MM.1S (cell line): ENCODE measurements around the gene OR9A4.

Source experiments
- DNase-seq: peaks from one replicate; pipeline ENCODE4 v3.0.0-alpha.2; 2015
- H2AFZ ChIP-seq: fragments of 300-600 bp; sonication (generic); 2 replicates; pipeline ENCODE4 v1.6.0; 2016; ENCODE audit warnings: antibody characterized with exemption, low read length
- H3F3A ChIP-seq: fragments of 300-600 bp; sonication (generic); 2 replicates; pipeline ENCODE4 v1.6.1; 2016; ENCODE audit warnings: mild to moderate bottlenecking, antibody characterized with exemption, low read length, moderate library complexity, mixed read lengths; ENCODE audit not compliant: insufficient read depth
- H3K27ac ChIP-seq: fragments of 300-600 bp; sonication (generic); 2 replicates; pipeline ENCODE4 v1.5.1; 2016; ENCODE audit warnings: mild to moderate bottlenecking, low read length
- H3K27me3 ChIP-seq: fragments of 300-600 bp; sonication (generic); replicated peaks from 2 replicates; pipeline ENCODE4 v1.6.0; 2016; ENCODE audit warnings: low read length; ENCODE audit not compliant: insufficient read depth
- H3K36me3 ChIP-seq: fragments of 300-600 bp; sonication (generic); replicated peaks from 2 replicates; pipeline ENCODE4 v1.6.1; 2016; ENCODE audit warnings: mild to moderate bottlenecking, low read length, mixed read lengths; ENCODE audit not compliant: insufficient read depth
- H3K4me1 ChIP-seq: fragments of 300-600 bp; sonication (generic); 2 replicates; pipeline ENCODE4 v1.6.1; 2016; ENCODE audit warnings: low read length, mixed read lengths
- H3K4me2 ChIP-seq: fragments of 300-600 bp; sonication (generic); 2 replicates; pipeline ENCODE4 v1.6.0; 2016; ENCODE audit warnings: low read depth, low read length
- H3K4me3 ChIP-seq: fragments of 300-600 bp; sonication (generic); 2 replicates; pipeline ENCODE4 v1.5.1; 2016; ENCODE audit warnings: low read length, mixed read lengths
- H3K79me2 ChIP-seq: fragments of 300-600 bp; sonication (generic); 2 replicates; pipeline ENCODE4 v1.6.1; 2016; ENCODE audit warnings: mixed run types, low read length, mixed read lengths
- H3K9ac ChIP-seq: fragments of 300-600 bp; sonication (generic); 2 replicates; pipeline ENCODE4 v1.6.1; 2016; ENCODE audit warnings: low read length, mixed read lengths
- H3K9me2 ChIP-seq: fragments of 300-600 bp; sonication (generic); replicated peaks from 2 replicates; pipeline ENCODE4 v1.6.1; 2016; ENCODE audit warnings: mild to moderate bottlenecking, low read length, mixed read lengths; ENCODE audit not compliant: insufficient read depth
- H3K9me3 ChIP-seq: fragments of 300-600 bp; sonication (generic); replicated peaks from 2 replicates; pipeline ENCODE4 v1.6.1; 2016; ENCODE audit warnings: mild to moderate bottlenecking, low read length, mixed read lengths; ENCODE audit not compliant: insufficient read depth
- H4K20me1 ChIP-seq: fragments of 300-600 bp; sonication (generic); 2 replicates; pipeline ENCODE4 v1.6.1; 2016; ENCODE audit warnings: mild to moderate bottlenecking, low read length, moderate library complexity, mixed read lengths; ENCODE audit not compliant: insufficient read depth
- CTCF ChIP-seq: fragments of 300-600 bp; sonication (generic); IDR thresholded peaks from 2 replicates; pipeline ENCODE4 v1.5.1; 2016; ENCODE audit warnings: antibody characterized with exemption, low read length, mixed read lengths
- EZH2 ChIP-seq: fragments of 300-600 bp; sonication (generic); optimal IDR thresholded peaks from 2 replicates; pipeline ENCODE3; 2017; ENCODE audit warnings: low read depth, mild to moderate bottlenecking, antibody characterized with exemption, low read length, mixed read lengths
- EZH2phosphoT487 ChIP-seq: fragments of 300-600 bp; sonication (generic); IDR thresholded peaks from 2 replicates; pipeline ENCODE4 v1.6.1; 2018; ENCODE audit warnings: antibody characterized with exemption, low read length

The OR9A4 gene

GRCh38 chr7:141875453-141875852 is 40.7 kb upstream of the OR9A4 start:
- Histone ChIP-seq H3K9me3 (no peaks in the 10 kb centered on the region), H3K9ac (no peak overlapping the region), H3K27me3 (no peaks in the 10 kb centered on the region), H2AFZ (no peak overlapping the region), H3K4me2 (no peak overlapping the region), H3K36me3 (no peaks in the 10 kb centered on the region), H3K4me3 (no peak overlapping the region), H3K4me1 (peaks cover 23% of the 10 kb centered on the region), H3K27ac (no peak overlapping the region), H3K9me2 (no peaks in the 10 kb centered on the region), H4K20me1 (no peaks in the 10 kb centered on the region), H3F3A (peaks cover 8% of the 10 kb centered on the region), H3K79me2 (no peaks in the 10 kb centered on the region)
- no peak for DNase-seq
- TF ChIP-seq EZH2phosphoT487 (no peak), EZH2 (no peak), CTCF (no peak)

GRCh38 chr7:141876371-141876770 is 39.8 kb upstream of the OR9A4 start:
- Histone ChIP-seq H3K36me3 (no peaks in the 10 kb centered on the region), H3K9ac (no peak overlapping the region), H3F3A (peaks cover 8% of the 10 kb centered on the region), H3K4me3 (no peak overlapping the region), H3K4me2 (no peak overlapping the region), H3K9me2 (no peaks in the 10 kb centered on the region), H3K27me3 (no peaks in the 10 kb centered on the region), H2AFZ (no peak overlapping the region), H3K79me2 (no peaks in the 10 kb centered on the region), H3K4me1 (peaks cover 23% of the 10 kb centered on the region), H3K9me3 (no peaks in the 10 kb centered on the region), H4K20me1 (no peaks in the 10 kb centered on the region), H3K27ac (no peak overlapping the region)
- TF ChIP-seq EZH2 (no peak), EZH2phosphoT487 (no peak), CTCF (no peak)
- DNase-seq = no peak

DNA sequence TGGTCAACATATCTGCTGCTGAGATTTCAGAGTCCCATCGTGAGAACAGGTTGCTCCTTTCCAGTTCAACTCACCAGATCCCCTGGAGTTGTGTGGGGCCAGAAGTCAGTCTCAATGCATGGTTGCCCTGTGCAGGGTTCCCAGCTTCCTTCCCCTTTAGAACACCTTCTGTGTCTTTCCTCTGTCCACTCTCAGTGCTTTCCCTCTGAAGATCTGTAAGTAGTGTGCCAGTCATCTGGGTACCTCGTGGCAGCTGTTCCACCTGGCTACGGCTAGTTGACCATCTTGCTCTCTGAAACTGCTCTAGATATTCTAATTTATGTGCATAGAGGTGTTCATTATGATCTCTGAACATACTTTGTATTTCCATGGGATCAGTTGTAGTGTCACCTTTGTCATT is 38.8 kb upstream of the OR9A4 start:
- no peak for DNase-seq
- TF ChIP-seq EZH2phosphoT487 = no peak
- TF ChIP-seq CTCF = no peak
- TF ChIP-seq EZH2 = no peak
- H3K27ac ChIP-seq = no peak overlapping the region
- no peak overlapping the region for H2AFZ ChIP-seq
- no peaks in the 10 kb centered on the region for H3K79me2 ChIP-seq
- peaks cover 8% of the 10 kb centered on the region for H3F3A ChIP-seq
- H3K36me3 ChIP-seq = no peaks in the 10 kb centered on the region
- H3K9me2 ChIP-seq = no peaks in the 10 kb centered on the region
- no peaks in the 10 kb centered on the region for H3K27me3 ChIP-seq
- no peak overlapping the region for H3K4me3 ChIP-seq
- no peak overlapping the region for H3K9ac ChIP-seq
- H3K9me3 ChIP-seq = no peaks in the 10 kb centered on the region
- H4K20me1 ChIP-seq = no peaks in the 10 kb centered on the region
- no peak overlapping the region for H3K4me2 ChIP-seq
- H3K4me1 ChIP-seq = peaks cover 19% of the 10 kb centered on the region
